BLaER1 treated with 17β-estradiol and CSF1 and Interleukin-3, amounts not matched to agents 10 nM and 100 nM (cell line): ENCODE data around the gene GPR31.
A peak's percentile ranks its signal among the peaks of the same experiment; 100 is the strongest.
"Not testable (repeated sequence)": the region's sequence is repeated elsewhere in the genome, so short reads cannot be mapped to it uniquely, and the experiment has no call there.

Experiments
- H3K27ac ChIP-seq, 11 experiments: shearing (Covaris generic); formaldehyde crosslinking; 2 replicates each; pipeline ENCODE4 v1.8.1; 2022
- H3K27me3 ChIP-seq, 11 experiments: shearing (Covaris generic); formaldehyde crosslinking; 2 replicates each; pipeline ENCODE4 v1.8.1; 2022
- H3K36me3 ChIP-seq, 11 experiments: shearing (Covaris generic); formaldehyde crosslinking; 2 replicates each; pipeline ENCODE4 v1.8.1; 2022
- H3K4me1 ChIP-seq, 10 experiments: shearing (Covaris generic); formaldehyde crosslinking; 2 replicates each; pipeline ENCODE4 v1.8.1; 2022
- H3K4me2 ChIP-seq, 11 experiments: shearing (Covaris generic); formaldehyde crosslinking; 2 replicates each; pipeline ENCODE4 v1.8.1; 2022
- H3K4me3 ChIP-seq, 10 experiments: shearing (Covaris generic); formaldehyde crosslinking; 2 replicates each; pipeline ENCODE4 v1.8.1; 2022
- H3K9ac ChIP-seq, 11 experiments: shearing (Covaris generic); formaldehyde crosslinking; 2 replicates each; pipeline ENCODE4 v1.8.1; 2022
- H3K9me3 ChIP-seq, 11 experiments: shearing (Covaris generic); formaldehyde crosslinking; replicated peaks in 1 of 11; 2 replicates each; pipeline ENCODE4 v1.8.1; 2022
- H4K20me1 ChIP-seq, 11 experiments: shearing (Covaris generic); formaldehyde crosslinking; 2 replicates each; pipeline ENCODE4 v1.8.1; 2022

The GPR31 gene

GRCh38 chr6:167182913-167183314 lies 25.1 kb upstream of the GPR31 start:
- not testable (repeated sequence) for H3K27me3 ChIP-seq, H3K4me1 ChIP-seq, H3K9me3 ChIP-seq, H3K4me2 ChIP-seq, H3K4me3 ChIP-seq, H3K9ac ChIP-seq, H4K20me1 ChIP-seq, H3K36me3 ChIP-seq, H3K27ac ChIP-seq

DNA sequence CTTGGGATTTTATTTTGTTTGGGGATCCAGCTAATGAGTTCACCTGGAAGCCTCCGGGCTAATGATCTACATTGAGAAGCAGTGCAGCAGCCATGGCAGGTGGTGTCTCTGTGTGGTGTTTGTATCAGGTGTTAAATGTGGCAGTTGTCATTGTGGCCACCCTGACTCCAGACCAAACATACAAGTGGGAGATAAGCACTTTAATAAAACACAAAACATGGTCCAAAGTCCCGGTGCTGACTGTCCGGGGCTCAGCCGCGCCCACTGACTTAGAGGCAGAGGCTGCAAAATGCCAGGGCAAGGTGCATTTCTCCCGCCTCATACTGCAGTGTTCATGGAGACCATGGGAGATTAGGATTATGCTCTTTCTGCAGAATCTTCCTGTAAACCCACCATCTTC lies 23.6 kb upstream of the GPR31 start:
- H3K4me2 ChIP-seq, H4K20me1 ChIP-seq, H3K9me3 ChIP-seq, H3K27ac ChIP-seq, H3K36me3 ChIP-seq, H3K9ac ChIP-seq, H3K27me3 ChIP-seq, H3K4me1 ChIP-seq, H3K4me3 ChIP-seq: not testable (repeated sequence)

DNA sequence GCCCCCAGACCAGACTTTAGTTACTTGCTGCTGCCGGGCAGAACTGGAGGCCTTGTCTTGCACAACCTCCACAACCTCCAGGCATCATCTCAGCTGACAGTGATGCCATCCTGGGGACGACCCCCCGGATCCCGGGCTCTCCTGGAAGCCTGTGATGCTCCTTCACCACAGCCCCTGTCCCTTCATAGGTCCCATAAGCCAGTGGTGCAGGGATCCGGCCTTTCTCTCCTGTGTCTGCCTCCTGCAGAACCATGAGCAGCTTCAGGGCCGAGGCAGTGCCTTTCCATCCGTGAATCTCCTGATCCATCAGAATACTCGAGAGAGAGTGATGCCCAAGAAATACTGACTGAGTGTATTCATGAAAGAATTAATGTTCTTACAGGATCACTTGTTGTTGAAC lies 22.3 kb upstream of the GPR31 start:
- H3K9me3 ChIP-seq, H3K4me2 ChIP-seq, H3K27ac ChIP-seq, H3K27me3 ChIP-seq, H3K9ac ChIP-seq, H3K4me3 ChIP-seq, H4K20me1 ChIP-seq, H3K36me3 ChIP-seq, H3K4me1 ChIP-seq: not testable (repeated sequence)

- H4K20me1 ChIP-seq, H3K4me2 ChIP-seq, H3K9me3 ChIP-seq, H3K27ac ChIP-seq, H3K4me1 ChIP-seq, H3K9ac ChIP-seq, H3K27me3 ChIP-seq, H3K4me3 ChIP-seq, H3K36me3 ChIP-seq: not testable (repeated sequence)
These were observed 21.3 kb upstream of the GPR31 start for GRCh38 chr6:167178896-167179655.

DNA sequence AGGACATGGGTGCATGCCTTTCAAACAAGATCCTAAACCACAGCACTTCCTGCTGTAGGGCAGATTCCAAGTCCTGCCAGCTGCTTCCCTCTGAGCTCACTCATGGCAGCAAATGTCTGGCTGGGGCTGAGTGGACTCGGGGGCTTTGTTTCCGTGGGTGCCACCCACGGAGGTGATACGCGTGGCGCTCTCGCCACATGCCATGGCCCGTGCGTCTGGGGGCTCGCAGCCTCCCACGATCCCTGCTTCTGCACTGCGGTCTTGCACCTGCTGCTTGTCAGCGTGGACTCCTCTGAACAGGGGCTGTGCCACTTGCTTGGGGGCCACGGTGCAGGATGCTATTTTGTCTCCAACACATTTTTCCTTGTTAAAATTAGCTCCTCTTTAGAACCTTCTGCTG lies 19.5 kb upstream of the GPR31 start:
- H3K27ac ChIP-seq, H3K9me3 ChIP-seq, H3K27me3 ChIP-seq, H3K9ac ChIP-seq, H4K20me1 ChIP-seq, H3K36me3 ChIP-seq, H3K4me3 ChIP-seq, H3K4me1 ChIP-seq: not testable (repeated sequence)
- 0 out of 22 replicates have a peak overlapping the region, but pooled peaks of 1 of the 11 experiments have one; percentile 19 for H3K4me2 ChIP-seq

DNA sequence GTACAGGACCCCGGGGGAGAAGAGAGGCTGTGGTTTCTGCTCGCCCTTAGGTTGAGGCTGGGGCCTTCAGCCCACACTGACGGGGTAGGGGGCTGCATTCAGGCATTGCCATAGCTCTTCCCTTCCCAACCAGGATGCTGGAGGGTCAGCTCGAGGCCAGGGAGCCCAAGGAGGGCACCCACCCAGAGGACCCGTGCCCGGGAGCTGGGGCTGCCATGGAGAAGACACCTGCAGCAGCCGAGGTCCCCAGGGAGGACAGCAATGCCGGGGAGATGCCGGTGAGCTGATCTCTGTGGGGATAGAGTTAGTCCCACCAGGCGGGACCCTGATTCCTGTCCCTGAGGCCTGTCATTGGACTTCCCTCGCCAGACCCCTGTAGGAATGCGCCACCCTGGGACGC lies 14.2 kb upstream of the GPR31 start:
- H3K27me3 ChIP-seq, H3K27ac ChIP-seq, H4K20me1 ChIP-seq, H3K4me3 ChIP-seq, H3K9me3 ChIP-seq, H3K36me3 ChIP-seq, H3K9ac ChIP-seq: not testable (repeated sequence)
- Histone ChIP-seq H3K4me2 (peak overlapping the region in 2 of 11 experiments; percentile 23 to 34; a peak in 2 of 22 replicates), H3K4me1 (peaks cover 0 to 15% (median 0%) of the 10 kb centered on the region in 10 experiments; a peak in 8 of 20 replicates)

DNA sequence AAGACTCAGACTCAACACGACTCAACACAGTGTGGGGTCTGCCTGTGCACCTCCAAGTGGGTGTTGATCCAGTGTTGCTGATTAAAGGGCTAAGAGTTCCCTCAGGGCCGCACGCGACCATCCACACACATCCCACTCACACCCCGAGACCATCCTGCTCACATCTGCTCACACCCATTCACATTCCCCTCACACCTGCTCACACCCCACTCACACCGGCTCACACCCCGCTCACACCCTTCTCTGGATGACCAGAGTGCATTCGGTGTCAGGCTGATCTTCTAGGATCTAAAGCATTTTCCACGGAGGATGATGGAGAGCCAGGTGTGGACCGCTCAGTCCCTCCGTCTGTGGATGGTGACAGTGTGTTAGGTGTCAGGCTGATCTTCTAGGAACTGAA lies 13.5 kb upstream of the GPR31 start:
- not testable (repeated sequence) for H3K4me2 ChIP-seq, H3K36me3 ChIP-seq, H3K4me3 ChIP-seq, H3K27me3 ChIP-seq, H3K9ac ChIP-seq, H3K9me3 ChIP-seq, H4K20me1 ChIP-seq, H3K27ac ChIP-seq
- H3K4me1 ChIP-seq: peaks cover 0 to 15% (median 0%) of the 10 kb centered on the region in 10 experiments; a peak in 8 of 20 replicates

- H3K9me3 ChIP-seq, H3K36me3 ChIP-seq, H3K9ac ChIP-seq, H3K4me3 ChIP-seq, H3K27me3 ChIP-seq, H3K27ac ChIP-seq, H4K20me1 ChIP-seq: not testable (repeated sequence)
- H3K4me2 ChIP-seq: peak overlapping the region in 2 of 11 experiments; percentile 18 to 20; a peak in 2 of 22 replicates
- peaks cover 0 to 15% (median 0%) of the 10 kb centered on the region in 10 experiments; a peak in 8 of 20 replicates for H3K4me1 ChIP-seq
These were observed 12.1 kb upstream of the GPR31 start for GRCh38 chr6:167169867-167170266.

DNA sequence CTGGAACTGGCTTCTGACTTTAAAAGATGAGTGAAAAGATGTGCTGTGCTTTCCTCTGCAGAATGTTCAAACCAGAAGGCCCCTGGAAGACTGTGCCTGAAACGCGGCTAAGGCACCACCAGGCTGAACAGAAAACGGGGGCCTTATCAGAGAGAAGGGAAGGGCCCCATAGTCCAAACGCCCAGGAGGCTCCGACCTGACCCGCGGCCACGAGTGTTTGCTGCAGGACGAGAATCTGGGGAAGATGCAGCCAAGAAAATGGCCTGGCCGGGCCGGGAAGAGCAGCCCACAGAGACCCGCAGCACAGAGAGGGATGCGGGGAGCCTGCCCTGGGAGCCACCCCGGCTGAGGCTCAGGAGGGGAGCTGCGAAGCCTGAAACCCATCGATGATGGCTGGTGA lies 10.5 kb upstream of the GPR31 start:
- H3K27ac ChIP-seq, H3K4me2 ChIP-seq, H3K4me3 ChIP-seq, H4K20me1 ChIP-seq, H3K27me3 ChIP-seq, H3K9me3 ChIP-seq, H3K9ac ChIP-seq, H3K36me3 ChIP-seq: not testable (repeated sequence)
- peaks cover 0 to 10% (median 0%) of the 10 kb centered on the region in 10 experiments; a peak in 7 of 20 replicates for H3K4me1 ChIP-seq

GRCh38 chr6:167167699-167168098 lies 9.9 kb upstream of the GPR31 start:
- H4K20me1 ChIP-seq, H3K4me3 ChIP-seq, H3K9ac ChIP-seq, H3K27ac ChIP-seq, H3K27me3 ChIP-seq, H3K4me2 ChIP-seq, H3K36me3 ChIP-seq, H3K9me3 ChIP-seq: not testable (repeated sequence)
- peaks cover 0 to 10% (median 0%) of the 10 kb centered on the region in 10 experiments; a peak in 7 of 20 replicates for H3K4me1 ChIP-seq
